Ascending aorta (tissue), 2 donors: ENCODE data around the gene MRNIP. TPM values are rescaled to one million over a fixed set of nuclear protein-coding genes. Genes with fewer than 3 reads are reported as not detected.

Experiments
- DNase-seq, 2 donors: peaks; one replicate each; pipeline ENCODE4 v3.0.0-alpha.2; 2019; ENCODE audit warnings: low spot score in 2 of 2
- H3K27ac ChIP-seq, 2 donors: fragments of 200-600 bp; sonication (generic); one replicate each; pipeline ENCODE4 v1.5.1; 2016 to 2017; ENCODE audit warnings: mild to moderate bottlenecking in 1 of 2
- H3K27me3 ChIP-seq: fragments of 200-600 bp; sonication (generic); one replicate; pipeline ENCODE4 v1.5.1; 2017
- H3K36me3 ChIP-seq, 2 donors: fragments of 200-600 bp; sonication (generic); one replicate each; pipeline ENCODE4 v1.5.1; 2016
- H3K4me1 ChIP-seq, 2 donors: fragments of 200-600 bp; sonication (generic); one replicate each; pipeline ENCODE4 v1.5.1; 2016 to 2017; ENCODE audit warnings: mild to moderate bottlenecking in 1 of 2
- H3K4me3 ChIP-seq, 2 donors: fragments of 200-600 bp; sonication (generic); one replicate each; pipeline ENCODE4 v1.5.1; 2016 to 2017; ENCODE audit warnings: mild to moderate bottlenecking in 1 of 2
- H3K9me3 ChIP-seq, 2 donors: fragments of 200-600 bp; sonication (generic); one replicate each; pipeline ENCODE4 v1.5.1; 2016
- intact Hi-C: fragments of 100-400 bp; cut with DNase I; formaldehyde crosslinking; loops from one replicate; pipeline ENCODE4 v1.15.1; 2023
- total RNA-seq: library from RNA; depleted of rRNA; stranded (reverse); fragments of >200 nt; gene quantifications from one replicate; pipeline ENCODE4 v1.1.0, GENCODE V29; 2016
- TF ChIP-seq, protein P1 (sequence below), 3 experiments: fragments of 200-600 bp in 2 of 3; fragments of 450-650 bp in 1 of 3; sonication (generic) in 2 of 3; IDR thresholded peaks; one replicate each; pipeline ENCODE4 v1.5.1; 2016 to 2019; ENCODE audit warnings: antibody characterized with exemption in 3 of 3, mild to moderate bottlenecking in 1 of 3, moderate library complexity in 1 of 3

Gene MRNIP
- total RNA-seq, 1 donor from 2014 or later = 17.3 TPM

DNA sequence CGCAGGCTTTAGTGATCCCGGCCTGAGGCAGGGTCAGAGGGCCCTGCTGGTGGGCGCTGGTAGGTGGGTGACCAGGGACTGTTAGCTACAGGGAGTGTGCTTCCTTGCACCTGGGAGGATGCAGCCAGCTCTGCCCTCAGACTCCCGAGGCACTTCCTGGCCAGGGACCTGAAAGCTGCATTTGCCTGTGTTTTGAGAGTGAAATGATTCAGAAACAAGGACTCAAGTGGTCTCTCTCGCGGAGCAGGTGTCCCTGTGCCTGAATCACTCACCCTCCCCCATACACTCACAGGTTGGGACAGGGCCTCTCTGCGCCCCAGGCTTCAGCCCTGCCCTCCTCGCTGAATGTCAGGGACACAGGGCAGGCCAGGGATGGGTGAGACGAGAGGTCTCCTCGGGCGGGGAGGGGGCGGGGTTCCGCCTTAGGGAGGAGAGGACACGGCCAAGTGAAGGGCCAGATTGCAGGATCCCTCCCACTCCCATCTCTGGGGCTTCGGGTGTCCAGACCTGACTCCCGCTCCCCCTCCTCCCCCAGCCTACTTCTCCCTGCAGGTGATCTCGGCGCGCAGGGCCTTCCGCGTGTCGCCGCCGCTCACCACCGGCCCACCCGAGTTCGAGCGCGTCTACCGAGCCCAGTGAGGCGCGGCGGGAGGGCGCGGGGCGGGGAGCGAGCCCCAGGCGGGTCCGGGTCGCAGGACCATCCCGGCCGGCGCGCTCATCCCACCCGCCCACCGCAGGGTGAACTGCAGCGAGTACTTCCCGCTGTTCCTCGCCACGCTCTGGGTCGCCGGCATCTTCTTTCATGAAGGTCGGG lies 63.4 kb downstream of the MRNIP start:
- Histone ChIP-seq H3K36me3 (peaks cover 25 to 31% of the 10 kb centered on the region in 2 donors), H3K4me1 (peaks cover 12 to 29% of the 10 kb centered on the region in 2 donors), H3K27me3 (no peaks in the 10 kb centered on the region), H3K27ac (peak overlapping the region; percentile 75 to 79), H3K9me3 (no peaks in the 10 kb centered on the region), H3K4me3 (peak overlapping the region; percentile 68 to 75)
- intact Hi-C loops = loop anchor here (5.0 kb wide), 1 partner anchor 118 kb away; no protein-coding TSS in a partner anchor
- DNase-seq = no peak
- TF ChIP-seq, protein P1, sequence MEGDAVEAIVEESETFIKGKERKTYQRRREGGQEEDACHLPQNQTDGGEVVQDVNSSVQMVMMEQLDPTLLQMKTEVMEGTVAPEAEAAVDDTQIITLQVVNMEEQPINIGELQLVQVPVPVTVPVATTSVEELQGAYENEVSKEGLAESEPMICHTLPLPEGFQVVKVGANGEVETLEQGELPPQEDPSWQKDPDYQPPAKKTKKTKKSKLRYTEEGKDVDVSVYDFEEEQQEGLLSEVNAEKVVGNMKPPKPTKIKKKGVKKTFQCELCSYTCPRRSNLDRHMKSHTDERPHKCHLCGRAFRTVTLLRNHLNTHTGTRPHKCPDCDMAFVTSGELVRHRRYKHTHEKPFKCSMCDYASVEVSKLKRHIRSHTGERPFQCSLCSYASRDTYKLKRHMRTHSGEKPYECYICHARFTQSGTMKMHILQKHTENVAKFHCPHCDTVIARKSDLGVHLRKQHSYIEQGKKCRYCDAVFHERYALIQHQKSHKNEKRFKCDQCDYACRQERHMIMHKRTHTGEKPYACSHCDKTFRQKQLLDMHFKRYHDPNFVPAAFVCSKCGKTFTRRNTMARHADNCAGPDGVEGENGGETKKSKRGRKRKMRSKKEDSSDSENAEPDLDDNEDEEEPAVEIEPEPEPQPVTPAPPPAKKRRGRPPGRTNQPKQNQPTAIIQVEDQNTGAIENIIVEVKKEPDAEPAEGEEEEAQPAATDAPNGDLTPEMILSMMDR (IDR thresholded peaks at IDR 0.05) = no peak

DNA sequence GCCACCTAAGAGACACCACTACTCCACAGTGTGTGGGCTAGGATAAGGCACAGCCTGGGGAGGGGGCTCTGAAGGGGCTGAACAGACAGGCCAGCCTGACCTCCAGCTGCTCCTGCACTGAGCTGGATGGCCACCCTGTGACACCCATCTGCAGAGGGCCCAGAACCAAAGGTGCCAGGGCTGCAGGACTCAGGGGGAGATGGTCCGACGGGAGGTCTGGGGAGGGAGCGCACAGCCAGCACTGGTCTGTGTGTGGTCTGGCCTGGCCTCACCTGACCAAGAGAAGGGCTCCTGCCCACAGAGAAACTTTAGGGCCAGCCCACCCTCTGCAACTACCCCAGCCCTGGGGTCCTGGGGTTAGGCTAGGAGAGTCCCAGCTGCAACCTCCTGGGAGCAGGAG lies 64.0 kb downstream of the MRNIP start:
- H3K9me3 ChIP-seq = no peaks in the 10 kb centered on the region
- peaks cover 12 to 29% of the 10 kb centered on the region in 2 donors for H3K4me1 ChIP-seq
- no peak for DNase-seq
- H3K27ac ChIP-seq = peak overlapping the region; percentile 75 to 76
- intact Hi-C loops = no loop called here
- TF ChIP-seq, protein P1 (IDR thresholded peaks at IDR 0.05) = no peak
- peaks cover 18 to 25% of the 10 kb centered on the region in 2 donors for H3K36me3 ChIP-seq
- H3K27me3 ChIP-seq = no peaks in the 10 kb centered on the region
- H3K4me3 ChIP-seq = peak overlapping the region in 1 of 2 donors; percentile 75

DNA sequence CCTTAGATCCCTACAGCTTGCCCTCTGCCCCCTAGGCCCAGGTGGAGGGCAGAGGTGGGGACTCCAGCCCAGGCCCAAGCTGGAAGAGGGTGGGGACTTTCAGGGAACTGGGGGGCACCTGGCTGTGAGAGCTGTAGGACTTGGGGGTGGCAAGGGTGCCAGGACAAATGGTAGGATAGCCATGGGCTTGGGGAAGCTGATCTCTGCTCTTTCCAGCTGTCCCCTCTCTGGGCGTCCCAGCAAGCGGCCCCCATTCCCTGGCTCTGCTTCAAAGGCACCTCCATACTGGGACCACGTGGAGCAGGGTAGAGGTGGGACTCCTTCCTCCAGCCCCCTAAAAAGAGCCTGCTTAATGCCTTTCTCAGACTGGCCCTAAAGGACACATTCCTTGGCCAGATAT lies 64.4 kb downstream of the MRNIP start:
- Histone ChIP-seq H3K4me3 (peak overlapping the region in 1 of 2 donors; percentile 75), H3K4me1 (peaks cover 12 to 29% of the 10 kb centered on the region in 2 donors), H3K36me3 (peaks cover 14 to 21% of the 10 kb centered on the region in 2 donors), H3K27ac (peak overlapping the region; percentile 75 to 76), H3K27me3 (no peaks in the 10 kb centered on the region), H3K9me3 (no peaks in the 10 kb centered on the region)
- intact Hi-C loops = no loop called here
- DNase-seq = no peak
- TF ChIP-seq, protein P1 (IDR thresholded peaks at IDR 0.05) = no peak

DNA sequence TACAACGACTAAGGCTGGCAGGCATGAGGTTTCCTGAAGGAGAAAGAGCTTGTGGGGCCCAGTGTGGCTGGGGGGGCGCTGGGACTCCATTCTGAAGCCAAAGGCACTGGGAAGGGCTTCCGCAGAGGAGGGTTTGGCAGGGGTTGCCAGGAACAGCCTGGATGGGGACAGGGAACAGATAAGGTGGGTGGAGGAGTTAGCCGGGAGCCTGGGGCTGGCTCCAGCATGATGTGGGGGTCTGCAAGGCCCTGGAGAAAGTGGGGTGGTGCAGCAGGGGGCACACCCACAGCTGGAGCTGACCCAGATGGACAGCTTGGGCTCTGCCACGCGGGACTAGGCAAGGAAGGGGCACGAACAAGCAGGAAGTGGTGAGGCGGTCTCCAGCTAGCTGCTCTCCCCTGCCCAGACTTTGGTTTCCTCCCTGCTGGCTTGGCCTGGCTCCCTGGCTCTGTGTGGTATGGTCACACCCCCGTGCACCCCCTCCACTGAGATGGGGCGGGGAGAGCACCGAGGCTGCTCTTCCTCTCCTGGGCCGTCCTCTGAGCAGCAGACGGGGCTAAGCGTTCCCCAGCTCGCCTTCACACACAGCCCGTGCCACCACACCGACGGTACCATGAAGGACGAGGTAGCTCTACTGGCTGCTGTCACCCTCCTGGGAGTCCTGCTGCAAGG lies 65.0 kb downstream of the MRNIP start, which contains the start of gene LTC4S:
Gene LTC4S (plus strand): TSS at position 519 of the 672 bp plus-strand sequence. CDS start 95 bp downstream, at position 614.
- H3K4me1 ChIP-seq = peaks cover 12 to 29% of the 10 kb centered on the region in 2 donors
- intact Hi-C loops = no loop called here

More for the DNA sequence above, 65.0 kb downstream of the MRNIP start, which contains the start of gene LTC4S:
- no peaks in the 10 kb centered on the region for H3K27me3 ChIP-seq
- peaks cover 8 to 15% of the 10 kb centered on the region in 2 donors for H3K36me3 ChIP-seq
- TF ChIP-seq, protein P1 (IDR thresholded peaks at IDR 0.05) = no peak
- peak within 1 kb of the TSS; percentile 75 to 76 for H3K27ac ChIP-seq
- peak within 1 kb of the TSS in 1 of 2 donors; percentile 75 for H3K4me3 ChIP-seq
- no peaks in the 10 kb centered on the region for H3K9me3 ChIP-seq
- peak; percentile 63 to 89 for DNase-seq
